ENCODE measurements around the gene MYO9A.

- TF ChIP-seq CTCF (IDR thresholded peaks at IDR 0.05): no peak
- no peak for TF ChIP-seq POLR2A (IDR thresholded peaks at IDR 0.05)
These were observed 166.8 kb downstream of the MYO9A start for GRCh38 chr15:71951134-71951533.

Data from breast epithelium (tissue), 3 donors.